PC-9 (cell line): ENCODE results near the gene INO80D.

ENCODE experiments used
- EZH2 ChIP-seq: fragments of 200-600 bp; sonication (generic); IDR thresholded peaks from 2 replicates; pipeline ENCODE4 v1.8.0; 2017; ENCODE audit warnings: antibody characterized with exemption, low read depth
- TF ChIP-seq, protein P1 (sequence below): fragments of 200-600 bp; sonication (generic); conservative IDR thresholded peaks from 2 replicates; pipeline ENCODE4 v1.6.1; 2017; ENCODE audit warnings: mixed run types, antibody characterized with exemption, mild to moderate bottlenecking, moderate library complexity

- TF ChIP-seq EZH2, result no peak
- TF ChIP-seq, protein P1, sequence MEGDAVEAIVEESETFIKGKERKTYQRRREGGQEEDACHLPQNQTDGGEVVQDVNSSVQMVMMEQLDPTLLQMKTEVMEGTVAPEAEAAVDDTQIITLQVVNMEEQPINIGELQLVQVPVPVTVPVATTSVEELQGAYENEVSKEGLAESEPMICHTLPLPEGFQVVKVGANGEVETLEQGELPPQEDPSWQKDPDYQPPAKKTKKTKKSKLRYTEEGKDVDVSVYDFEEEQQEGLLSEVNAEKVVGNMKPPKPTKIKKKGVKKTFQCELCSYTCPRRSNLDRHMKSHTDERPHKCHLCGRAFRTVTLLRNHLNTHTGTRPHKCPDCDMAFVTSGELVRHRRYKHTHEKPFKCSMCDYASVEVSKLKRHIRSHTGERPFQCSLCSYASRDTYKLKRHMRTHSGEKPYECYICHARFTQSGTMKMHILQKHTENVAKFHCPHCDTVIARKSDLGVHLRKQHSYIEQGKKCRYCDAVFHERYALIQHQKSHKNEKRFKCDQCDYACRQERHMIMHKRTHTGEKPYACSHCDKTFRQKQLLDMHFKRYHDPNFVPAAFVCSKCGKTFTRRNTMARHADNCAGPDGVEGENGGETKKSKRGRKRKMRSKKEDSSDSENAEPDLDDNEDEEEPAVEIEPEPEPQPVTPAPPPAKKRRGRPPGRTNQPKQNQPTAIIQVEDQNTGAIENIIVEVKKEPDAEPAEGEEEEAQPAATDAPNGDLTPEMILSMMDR, result no peak
Measured at GRCh38 chr2:206105038-206105437, 19.1 kb upstream of the INO80D start.
